ENCODE data around the gene EML1. TPM values are rescaled to one million over a fixed set of nuclear protein-coding genes. Genes with fewer than 3 reads are reported as not detected.
A peak's percentile ranks its signal among the peaks of the same experiment; 100 is the strongest.

Gene EML1
- total and polyA plus RNA-seq, 2 of the 13 experiments (the other 11 are each of a cell fraction or from before 2014, with no cell fraction given) = 0.59 to 1.7 TPM

DNA sequence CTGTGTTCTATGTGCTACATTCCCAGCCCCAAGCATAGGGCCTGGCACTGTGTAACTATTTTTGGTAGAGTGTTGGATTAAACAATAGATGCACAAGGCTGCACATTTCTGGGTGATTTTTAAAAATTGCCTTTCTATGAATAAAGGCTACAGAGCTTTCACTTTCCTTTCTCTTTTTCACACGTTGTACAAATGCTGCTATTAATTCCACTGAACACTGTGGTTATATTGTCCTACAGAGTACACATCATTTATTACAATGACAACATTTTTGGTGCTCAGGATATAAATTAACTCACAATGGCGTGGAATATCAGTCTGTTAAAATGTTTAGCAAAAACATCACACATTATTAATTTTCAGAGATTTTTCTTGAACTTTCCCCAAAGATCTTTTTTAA lies 3.6 kb upstream of the EML1 start:
- no peaks in the 10 kb centered on the region for H3K36me3 ChIP-seq (replicated peaks in 1 of 2; ENCODE audit: control insufficient read depth in 1 of 2, insufficient read depth in 2 of 2, low read length in 2 of 2)
- POLR2A ChIA-PET = no interaction called here
- DNase-seq (ENCODE audit: low spot score) (no peak), ATAC-seq (no peak), FAIRE-seq (no peak)
- no peak overlapping the region for H3K27ac ChIP-seq (ENCODE audit: extremely low read length, insufficient read depth, low read length)
- intact Hi-C loops (cut with micrococcal nuclease; ENCODE audit: unreplicated experiment) = no loop called here
- WGBS (ENCODE audit: low lambda C conversion rate) = 36% methylated on average over 2 of the region's 2 CpGs
- no peak for TF ChIP-seq ZFYVE20 (CRISPR knock-in tag; IDR thresholded peaks at IDR 0.05; ENCODE audit: borderline replicate concordance, low read depth)
- no peak overlapping the region for H3K4me2 ChIP-seq (ENCODE audit: low read depth, low read length)
- in situ Hi-C loops (cut with HindIII; ENCODE audit: extremely low pct_ligation_motif_present, low pct_unique_long_range_greater_than_20kb) = no loop called here
- no peaks in the 10 kb centered on the region for H3K79me2 ChIP-seq (ENCODE audit: insufficient read depth, low read length)
- H2AFZ ChIP-seq (ENCODE audit: low read length) = no peak overlapping the region
- CTCF ChIA-PET (ENCODE audit: low intra/inter-chr PET ratio, low total read pairs) = no interaction called here
- H3K4me3 ChIP-seq (replicated peaks in 1 of 3; ENCODE audit: insufficient read depth in 1 of 3, low read depth in 2 of 3, low read length in 3 of 3) = no peak overlapping the region
- no peaks in the 10 kb centered on the region for H3K9me3 ChIP-seq (ENCODE audit: low read length)
- H4K20me1 ChIP-seq (ENCODE audit: insufficient read depth, low read length) = no peaks in the 10 kb centered on the region
- H3K4me1 ChIP-seq (ENCODE audit: insufficient read depth, low read length) = peaks cover 55% of the 10 kb centered on the region
- BruUV-seq (replicated peaks) = no TSS peak
- H3K27me3 ChIP-seq (ENCODE audit: control insufficient read depth in 1 of 2, insufficient read depth in 2 of 2, low read length in 2 of 2) = peaks cover 2 to 25% of the 10 kb centered on the region in 2 experiments; a peak in 4 of 5 replicates
- H3K9ac ChIP-seq (ENCODE audit: insufficient read depth, low read depth, low read length) = no peak overlapping the region

- in situ Hi-C loops (cut with HindIII; ENCODE audit: extremely low pct_ligation_motif_present, low pct_unique_long_range_greater_than_20kb) = no loop called here
- BruUV-seq (replicated peaks) = no TSS peak
- Histone ChIP-seq H4K20me1 (ENCODE audit: insufficient read depth, low read length) (no peaks in the 10 kb centered on the region), H3K36me3 (replicated peaks in 1 of 2; ENCODE audit: control insufficient read depth in 1 of 2, insufficient read depth in 2 of 2, low read length in 2 of 2) (no peaks in the 10 kb centered on the region), H3K79me2 (ENCODE audit: insufficient read depth, low read length) (no peaks in the 10 kb centered on the region), H3K4me3 (replicated peaks in 1 of 3; ENCODE audit: insufficient read depth in 1 of 3, low read depth in 2 of 3, low read length in 3 of 3) (no peak overlapping the region), H3K27me3 (ENCODE audit: control insufficient read depth in 1 of 2, insufficient read depth in 2 of 2, low read length in 2 of 2) (peaks cover 2 to 31% of the 10 kb centered on the region in 2 experiments; a peak in 4 of 5 replicates), H2AFZ (ENCODE audit: low read length) (no peak overlapping the region), H3K4me1 (ENCODE audit: insufficient read depth, low read length) (peaks cover 49% of the 10 kb centered on the region), H3K4me2 (ENCODE audit: low read depth, low read length) (no peak overlapping the region), H3K9me3 (ENCODE audit: low read length) (no peaks in the 10 kb centered on the region), H3K27ac (ENCODE audit: extremely low read length, insufficient read depth, low read length) (no peak overlapping the region), H3K9ac (ENCODE audit: insufficient read depth, low read depth, low read length) (no peak overlapping the region)
- ChIA-PET POLR2A (no interaction called here), CTCF (ENCODE audit: low intra/inter-chr PET ratio, low total read pairs) (no interaction called here)
- intact Hi-C loops (cut with micrococcal nuclease; ENCODE audit: unreplicated experiment) = no loop called here
- ATAC-seq = no peak
- no peak for FAIRE-seq
- WGBS (ENCODE audit: low lambda C conversion rate) = 63% methylated on average over 7 of the region's 7 CpGs
- no peak for DNase-seq (ENCODE audit: low spot score)
- no peak for TF ChIP-seq ZNF672 (CRISPR knock-in tag; IDR thresholded peaks at IDR 0.05)
- TF ChIP-seq, protein P1, sequence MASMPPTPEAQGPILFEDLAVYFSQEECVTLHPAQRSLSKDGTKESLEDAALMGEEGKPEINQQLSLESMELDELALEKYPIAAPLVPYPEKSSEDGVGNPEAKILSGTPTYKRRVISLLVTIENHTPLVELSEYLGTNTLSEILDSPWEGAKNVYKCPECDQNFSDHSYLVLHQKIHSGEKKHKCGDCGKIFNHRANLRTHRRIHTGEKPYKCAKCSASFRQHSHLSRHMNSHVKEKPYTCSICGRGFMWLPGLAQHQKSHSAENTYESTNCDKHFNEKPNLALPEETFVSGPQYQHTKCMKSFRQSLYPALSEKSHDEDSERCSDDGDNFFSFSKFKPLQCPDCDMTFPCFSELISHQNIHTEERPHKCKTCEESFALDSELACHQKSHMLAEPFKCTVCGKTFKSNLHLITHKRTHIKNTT (CRISPR knock-in tag; IDR thresholded peaks at IDR 0.05) = no peak
- peak; percentile 68; the same call in 1 of the 2 replicates for TF ChIP-seq LCORL (IDR thresholded peaks at IDR 0.05)
- TF ChIP-seq LCORL (CRISPR knock-in tag; IDR thresholded peaks at IDR 0.05) = no peak
- 0 out of 2 replicates have a peak, but pooled peaks have one; percentile 56 for TF ChIP-seq ZNF770 (CRISPR knock-in tag; IDR thresholded peaks at IDR 0.05)
- no peak for TF ChIP-seq SMARCE1 (IDR thresholded peaks at IDR 0.05; ENCODE audit: borderline replicate concordance)
- TF ChIP-seq EEA1 (CRISPR knock-in tag; IDR thresholded peaks at IDR 0.05; ENCODE audit: borderline replicate concordance) = no peak
Observed at GRCh38 chr14:99790201-99790977, 2.8 kb upstream of the EML1 start.
